H9 (cell line): ENCODE data around the gene EDRF1. TPM values are rescaled to one million over a fixed set of nuclear protein-coding genes. Genes with fewer than 3 reads are reported as not detected.
A peak's percentile ranks its signal among the peaks of the same experiment; 100 is the strongest.

Source experiments
- DNase-seq: peaks from one replicate; pipeline ENCODE4 v3.0.0-alpha.2; 2017
- H2AFZ ChIP-seq: one replicate; pipeline ENCODE4 v1.6.1; 2013; ENCODE audit warnings: mild to moderate bottlenecking, low read length, control low read depth, moderate library complexity
- H2AK5ac ChIP-seq: 2 replicates; pipeline ENCODE4 v1.6.1; 2013; ENCODE audit warnings: low read length, control low read depth, mixed read lengths; ENCODE audit not compliant: insufficient read length
- H2BK120ac ChIP-seq: one replicate; pipeline ENCODE4 v1.6.1; 2013; ENCODE audit warnings: low read depth, mild to moderate bottlenecking, low read length, control low read depth, inconsistent platforms; ENCODE audit not compliant: poor library complexity, severe bottlenecking
- H2BK12ac ChIP-seq: 2 replicates; pipeline ENCODE4 v1.6.1; 2013; ENCODE audit warnings: low read length, control low read depth, mixed read lengths, low read depth; ENCODE audit not compliant: insufficient read length
- H2BK15ac ChIP-seq: 2 replicates; pipeline ENCODE4 v1.6.1; 2013; ENCODE audit warnings: low read depth, low read length, control low read depth
- H2BK20ac ChIP-seq: one replicate; pipeline ENCODE4 v1.6.1; 2013; ENCODE audit warnings: low read depth, mild to moderate bottlenecking, low read length, control low read depth, inconsistent platforms; ENCODE audit not compliant: poor library complexity, severe bottlenecking
- H2BK5ac ChIP-seq: 2 replicates; pipeline ENCODE4 v1.6.1; 2013; ENCODE audit warnings: low read length, control low read depth, mixed read lengths; ENCODE audit not compliant: insufficient read length
- H3K14ac ChIP-seq: 2 replicates; pipeline ENCODE4 v1.6.1; 2013; ENCODE audit warnings: low read length, control low read depth; ENCODE audit not compliant: insufficient read depth
- H3K18ac ChIP-seq: 2 replicates; pipeline ENCODE4 v1.6.1; 2013; ENCODE audit warnings: low read depth, mild to moderate bottlenecking, mixed read lengths, low read length, control low read depth; ENCODE audit not compliant: insufficient read length
- H3K23ac ChIP-seq: 2 replicates; pipeline ENCODE4 v1.6.1; 2013; ENCODE audit warnings: low read length, control low read depth, mixed read lengths, low read depth; ENCODE audit not compliant: insufficient read length
- H3K23me2 ChIP-seq: 2 replicates; pipeline ENCODE4 v1.6.1; 2013; ENCODE audit warnings: low read depth, mild to moderate bottlenecking, mixed read lengths, low read length, control low read depth; ENCODE audit not compliant: insufficient read length, poor library complexity, severe bottlenecking
- H3K27ac ChIP-seq: 2 replicates; pipeline ENCODE4 v1.5.1; 2013; ENCODE audit warnings: low read length, control low read depth, mixed read lengths, low read depth; ENCODE audit not compliant: insufficient read length
- H3K27me3 ChIP-seq: 2 replicates; pipeline ENCODE4 v1.6.1; 2013; ENCODE audit warnings: low read length, control low read depth, inconsistent platforms; ENCODE audit not compliant: insufficient read depth
- H3K4ac ChIP-seq: 2 replicates; pipeline ENCODE4 v1.6.1; 2013; ENCODE audit warnings: low read depth, mild to moderate bottlenecking, control low read depth, inconsistent platforms, low read length, moderate library complexity
- H3K4me1 ChIP-seq: 2 replicates; pipeline ENCODE4 v1.6.1; 2013; ENCODE audit warnings: low read length, control low read depth, inconsistent platforms; ENCODE audit not compliant: insufficient read depth
- H3K4me2 ChIP-seq: 2 replicates; pipeline ENCODE4 v1.6.1; 2013; ENCODE audit warnings: low read length, control low read depth, mixed read lengths; ENCODE audit not compliant: insufficient read length, insufficient read depth
- H3K56ac ChIP-seq: 2 replicates; pipeline ENCODE4 v1.6.1; 2013; ENCODE audit warnings: low read depth, mild to moderate bottlenecking, mixed read lengths, low read length, control low read depth; ENCODE audit not compliant: insufficient read length
- H3K79me1 ChIP-seq: 2 replicates; pipeline ENCODE4 v1.6.1; 2013; ENCODE audit warnings: low read depth, mild to moderate bottlenecking, moderate library complexity, low read length, control low read depth, inconsistent platforms; ENCODE audit not compliant: insufficient read depth, poor library complexity, severe bottlenecking
- H3K79me2 ChIP-seq: 2 replicates; pipeline ENCODE4 v1.6.1; 2013; ENCODE audit warnings: low read length, control low read depth, inconsistent platforms; ENCODE audit not compliant: insufficient read depth
- H3K9ac ChIP-seq: 2 replicates; pipeline ENCODE4 v1.6.1; 2013; ENCODE audit warnings: low read length, control low read depth, mixed read lengths; ENCODE audit not compliant: insufficient read length; ENCODE audit errors: extremely low read depth
- H3K9me3 ChIP-seq: one replicate; pipeline ENCODE4 v1.6.1; 2013; ENCODE audit warnings: low read depth, low read length, inconsistent platforms; ENCODE audit not compliant: control insufficient read depth
- H3T11ph ChIP-seq: one replicate; pipeline ENCODE4 v1.6.1; 2013; ENCODE audit warnings: mild to moderate bottlenecking, low read length, control low read depth, inconsistent platforms
- H4K20me1 ChIP-seq: one replicate; pipeline ENCODE4 v1.6.1; 2013; ENCODE audit not compliant: control insufficient read depth, insufficient read length, insufficient read depth
- H4K5ac ChIP-seq: 2 replicates; pipeline ENCODE4 v1.6.1; 2013; ENCODE audit warnings: low read depth, mild to moderate bottlenecking, mixed read lengths, low read length, control low read depth; ENCODE audit not compliant: insufficient read length
- H4K8ac ChIP-seq: replicated peaks from 2 replicates; pipeline ENCODE4 v1.6.1; 2013; ENCODE audit warnings: low read length, control low read depth, mixed read lengths, low read depth; ENCODE audit not compliant: insufficient read length
- H4K91ac ChIP-seq: 2 replicates; pipeline ENCODE4 v1.6.1; 2013; ENCODE audit warnings: low read depth, mild to moderate bottlenecking, moderate library complexity, mixed read lengths, low read length, control low read depth; ENCODE audit not compliant: insufficient read length
- H3K27ac Mint-ChIP-seq, 3 experiments: 2 replicates in 2 of 3; 3 replicates in 1 of 3; pipeline ENCODE4 v1.8.0; 2020 to 2021; ENCODE audit warnings: mixed read lengths in 3 of 3, mild to moderate bottlenecking in 1 of 3, moderate library complexity in 1 of 3
- H3K27me3 Mint-ChIP-seq: 2 replicates; pipeline ENCODE4 v1.8.0; 2021; ENCODE audit warnings: low read depth, mild to moderate bottlenecking, moderate library complexity, mixed read lengths
- H3K36me3 Mint-ChIP-seq, 3 experiments: 2 replicates in 2 of 3; 3 replicates in 1 of 3; pipeline ENCODE4 v1.8.0; 2020 to 2021; ENCODE audit warnings: low read depth in 3 of 3, mixed read lengths in 3 of 3; ENCODE audit not compliant: insufficient read depth in 1 of 3
- H3K4me1 Mint-ChIP-seq, 2 experiments: 2 replicates each; pipeline ENCODE4 v1.8.0; 2020; ENCODE audit warnings: mixed read lengths in 2 of 2
- H3K4me3 Mint-ChIP-seq, 2 experiments: 2 replicates in 1 of 2; 3 replicates in 1 of 2; pipeline ENCODE4 v1.8.0; 2020 to 2021; ENCODE audit warnings: mild to moderate bottlenecking in 2 of 2, mixed read lengths in 2 of 2, moderate library complexity in 1 of 2
- H3K9me3 Mint-ChIP-seq, 2 experiments: 2 replicates in 1 of 2; 3 replicates in 1 of 2; pipeline ENCODE4 v1.8.0; 2020; ENCODE audit warnings: mild to moderate bottlenecking in 2 of 2, mixed read lengths in 2 of 2, moderate library complexity in 1 of 2
- CTCF ChIP-seq: fragments of 200-600 bp; sonication (generic); conservative IDR thresholded peaks from 3 replicates; pipeline ENCODE4 v1.8.0; 2021; ENCODE audit warnings: antibody characterized with exemption, mild to moderate bottlenecking
- WGBS: extraction: QIAGEN DNeasy Blood & Tissue Kit; methylation state at CpG from one replicate; pipeline ENCODE4 v1.1.7; 2013; ENCODE audit warnings: missing lambda C conversion rate, low lambda C conversion rate, mixed read lengths; ENCODE audit not compliant: insufficient read length; ENCODE audit errors: extremely low coverage; 5-methylcytosine and 5-hydroxymethylcytosine counted together
- total RNA-seq: library from RNA; stranded (reverse); gene quantifications from 2 replicates; pipeline ENCODE4 v1.2.1, GENCODE V29; 2021

Gene EDRF1
- total RNA-seq, 1 experiment from 2014 or later: 51.0 TPM

GRCh38 chr10:125799451-125800182 is 80.1 kb downstream of the EDRF1 start:
- Histone ChIP-seq H3K4me2 (no peak overlapping the region), H3T11ph (no peak overlapping the region)
- peak overlapping the region in 2 of 3 experiments; percentile 24 to 39; a peak in 3 of 7 replicates for H3K27ac Mint-ChIP-seq

More at GRCh38 chr10:125799451-125800182, 80.1 kb downstream of the EDRF1 start:
- Histone ChIP-seq H2BK120ac (no peak overlapping the region), H3K4me1 (no peaks in the 10 kb centered on the region), H4K91ac (no peak overlapping the region), H3K23ac (no peak overlapping the region), H2BK5ac (no peak overlapping the region), H3K9me3 (no peaks in the 10 kb centered on the region), H3K79me1 (no peaks in the 10 kb centered on the region), H4K20me1 (no peaks in the 10 kb centered on the region), H3K56ac (no peak overlapping the region), H3K18ac (no peak overlapping the region), H3K14ac (no peak overlapping the region), H2AFZ (no peak overlapping the region), H2AK5ac (no peak overlapping the region), H3K23me2 (no peaks in the 10 kb centered on the region), H3K79me2 (no peaks in the 10 kb centered on the region), H2BK15ac (no peak overlapping the region), H2BK20ac (no peak overlapping the region), H3K4ac (no peak overlapping the region), H4K5ac (no peak overlapping the region), H3K9ac (no peak overlapping the region), H4K8ac (no peak overlapping the region), H3K27ac (no peak overlapping the region), H2BK12ac (no peak overlapping the region), H3K27me3 (no peaks in the 10 kb centered on the region)
- no peak for DNase-seq
- WGBS: no CpG with 5 or more reads among the region's 8 CpGs
- no peaks in the 10 kb centered on the region for H3K9me3 Mint-ChIP-seq
- peaks cover 5 to 31% (median 6%) of the 10 kb centered on the region in 3 experiments; a peak in 6 of 7 replicates for H3K36me3 Mint-ChIP-seq
- no peaks in the 10 kb centered on the region for H3K27me3 Mint-ChIP-seq
- peaks cover 7% of the 10 kb centered on the region in 2 experiments; a peak in 3 of 4 replicates for H3K4me1 Mint-ChIP-seq
- no peak overlapping the region for H3K4me3 Mint-ChIP-seq
- TF ChIP-seq CTCF: no peak
